Activated T-cell treated with anti-CD3 and anti-CD28 coated beads, Interleukin-2, amount 50 U/mL, for 4 hours (primary cell): ENCODE measurements around the gene CYP2D6. TPM values are rescaled to one million over a fixed set of nuclear protein-coding genes. Genes with fewer than 3 reads are reported as not detected.
A peak's percentile ranks its signal among the peaks of the same experiment; 100 is the strongest.
"Not testable (repeated sequence)": the region's sequence is repeated elsewhere in the genome, so short reads cannot be mapped to it uniquely, and the experiment has no call there.

Source experiments
- ATAC-seq, 2 donors: fragments of 200-7000 bp; cut with Tn5 transposase; one replicate each; pipeline ENCODE4 v1.10.0; 2021
- DNase-seq: peaks from one replicate; pipeline ENCODE4 v3.0.0-alpha.2; 2020
- H3K27me3 Mint-ChIP-seq: one replicate; pipeline ENCODE4 v1.8.0; 2021; ENCODE audit warnings: low read depth, mixed read lengths
- H3K36me3 Mint-ChIP-seq: one replicate; pipeline ENCODE4 v1.8.0; 2022; ENCODE audit warnings: mixed read lengths; ENCODE audit not compliant: insufficient read depth
- H3K4me1 Mint-ChIP-seq: one replicate; pipeline ENCODE4 v1.8.0; 2021; ENCODE audit warnings: low read depth, mixed read lengths
- H3K4me3 Mint-ChIP-seq: one replicate; pipeline ENCODE4 v1.8.0; 2021; ENCODE audit warnings: mild to moderate bottlenecking, moderate library complexity, mixed read lengths
- H3K9me3 Mint-ChIP-seq: one replicate; pipeline ENCODE4 v1.8.0; 2021; ENCODE audit warnings: mixed read lengths
- total RNA-seq, 3 donors: library from RNA; stranded (reverse); gene quantifications; one replicate each; pipeline ENCODE4 v1.2.1, GENCODE V29; 2021

The CYP2D6 gene
- total RNA-seq, 3 donors from 2014 or later: 1.1 to 2.3 (median 1.9) TPM

DNA sequence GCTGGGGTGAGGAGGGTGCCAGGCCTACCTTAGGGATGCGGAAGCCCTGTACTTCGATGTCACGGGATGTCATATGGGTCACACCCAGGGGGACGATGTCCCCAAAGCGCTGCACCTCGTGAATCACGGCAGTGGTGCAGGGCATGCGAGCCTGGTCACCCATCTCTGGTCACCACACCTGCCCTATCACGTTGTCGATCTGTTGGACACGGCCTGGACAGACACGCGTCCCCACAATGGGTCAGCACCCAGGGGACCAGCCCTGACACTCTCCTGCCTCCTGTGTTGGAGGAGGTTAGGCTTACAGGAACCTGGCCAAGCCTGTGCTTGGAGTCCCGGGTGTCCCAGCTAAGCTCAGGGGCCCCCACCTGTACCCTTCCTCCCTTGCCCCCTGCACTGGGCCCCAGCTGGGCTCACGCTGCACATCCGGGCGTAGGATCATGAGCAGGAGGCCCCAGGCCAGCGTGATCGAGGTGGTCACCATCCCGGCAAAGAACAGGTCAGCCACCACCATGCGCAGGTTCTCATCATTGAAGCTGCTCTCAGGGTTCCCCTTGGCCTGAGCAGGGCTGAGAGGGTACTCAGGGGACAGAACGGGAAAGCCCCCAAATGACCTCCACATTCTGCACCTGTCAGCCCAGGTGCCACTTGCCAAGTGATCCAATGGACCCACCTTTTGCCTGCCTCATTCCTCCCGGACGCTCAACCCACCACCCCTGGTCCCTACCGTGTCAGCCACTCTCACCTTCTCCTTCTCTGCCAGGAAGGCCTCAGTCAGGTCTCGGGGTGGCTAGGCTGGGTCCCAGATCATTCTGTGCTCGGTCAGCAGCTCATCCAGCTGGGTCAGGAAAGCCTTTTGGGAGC lies 20.3 kb upstream of the CYP2D6 start:
- no peak for ATAC-seq
- Mint-ChIP-seq H3K27me3 (no peaks in the 10 kb centered on the region), H3K4me3 (no peak overlapping the region), H3K9me3 (no peaks in the 10 kb centered on the region), H3K4me1 (no peaks in the 10 kb centered on the region), H3K36me3 (peaks cover 22% of the 10 kb centered on the region)
- DNase-seq: no peak

DNA sequence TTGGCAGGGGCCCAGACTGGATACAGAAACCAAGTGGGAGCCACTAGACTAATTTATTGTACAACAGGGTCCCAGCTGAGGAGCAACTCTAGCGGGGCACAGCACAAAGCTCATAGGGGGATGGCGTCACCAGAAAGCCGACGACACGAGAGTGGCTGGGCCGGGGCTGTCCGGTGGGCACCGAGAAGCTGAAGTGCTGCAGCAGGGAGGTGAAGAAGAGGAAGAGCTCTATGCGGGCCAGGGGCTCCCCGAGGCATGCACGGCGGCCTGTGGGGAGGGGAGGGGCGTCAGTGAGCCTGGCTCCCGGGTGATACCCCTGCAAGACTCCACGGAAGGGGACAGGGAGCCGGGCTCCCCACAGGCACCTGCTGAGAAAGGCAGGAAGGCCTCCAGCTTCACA lies 19.2 kb upstream of the CYP2D6 start:
- H3K27me3 Mint-ChIP-seq, DNase-seq, ATAC-seq, H3K4me1 Mint-ChIP-seq, H3K4me3 Mint-ChIP-seq, H3K9me3 Mint-ChIP-seq: not testable (repeated sequence)
- H3K36me3 Mint-ChIP-seq: peaks cover 20% of the 10 kb centered on the region

DNA sequence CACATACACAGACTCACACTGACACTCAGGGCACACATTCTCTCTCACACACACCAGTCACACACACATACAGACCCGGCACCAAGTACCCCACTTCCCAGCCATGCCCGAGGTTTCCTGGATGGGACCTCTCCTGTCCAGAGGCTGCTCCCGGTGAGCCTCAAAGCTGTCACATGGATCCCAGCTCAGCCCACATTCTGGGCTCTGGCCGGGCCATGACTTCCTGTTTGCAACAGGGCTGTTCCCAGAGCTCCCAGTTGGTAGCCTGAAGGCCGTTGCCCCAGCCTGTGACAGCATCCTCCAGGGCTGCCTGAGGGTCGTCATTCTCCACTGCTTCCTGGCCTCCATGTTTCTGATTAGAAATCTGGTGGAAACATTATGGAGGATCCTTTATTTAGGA lies 14.6 kb upstream of the CYP2D6 start:
- Mint-ChIP-seq H3K4me1 (no peaks in the 10 kb centered on the region), H3K36me3 (peaks cover 15% of the 10 kb centered on the region), H3K9me3 (no peaks in the 10 kb centered on the region), H3K4me3 (no peak overlapping the region), H3K27me3 (no peaks in the 10 kb centered on the region)
- DNase-seq (no peak), ATAC-seq (no peak)

DNA sequence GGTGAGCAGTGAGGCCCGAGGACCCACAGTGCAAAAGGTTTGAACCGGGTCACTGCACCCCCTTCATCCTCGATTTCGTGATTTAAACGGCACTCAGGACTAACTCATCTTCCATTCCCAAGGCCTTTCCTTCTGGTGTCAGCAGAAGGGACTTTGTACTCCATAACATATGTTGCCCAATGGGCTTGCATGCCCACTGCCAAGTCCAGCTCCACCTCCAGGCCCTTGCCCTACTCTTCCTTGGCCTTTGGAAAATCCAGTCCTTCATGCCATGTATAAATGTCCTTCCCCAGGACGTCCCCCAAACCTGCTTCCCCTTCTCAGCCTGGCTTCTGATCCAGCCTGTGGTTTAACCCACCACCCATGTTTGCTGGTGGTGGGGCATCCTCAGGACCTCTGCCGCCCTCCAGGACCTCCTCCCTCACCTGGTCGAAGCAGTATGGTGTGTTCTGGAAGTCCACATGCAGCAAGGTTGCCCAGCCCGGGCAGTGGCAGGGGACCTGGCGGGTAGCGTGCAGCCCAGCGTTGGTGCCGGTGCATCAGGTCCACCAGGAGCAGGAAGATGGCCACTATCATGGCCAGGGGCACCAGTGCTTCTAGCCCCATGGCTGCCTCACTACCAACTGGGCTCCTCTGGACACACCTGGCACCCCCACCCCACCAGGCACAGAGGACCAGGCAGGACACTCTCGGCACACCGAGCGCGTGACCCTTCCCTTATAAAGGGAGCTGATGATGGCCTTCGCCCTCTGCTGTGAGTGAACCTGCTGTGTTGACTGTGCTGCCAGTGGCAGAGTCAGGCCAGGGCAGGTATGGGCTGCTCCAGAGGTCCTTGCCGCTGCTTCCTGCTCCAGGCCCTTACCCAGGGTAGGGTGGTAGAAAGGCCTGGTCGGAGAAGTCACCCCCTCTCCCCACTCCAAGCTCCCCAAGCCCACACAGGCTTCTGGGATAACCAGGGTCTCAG lies 13.5 kb upstream of the CYP2D6 start:
- ATAC-seq, H3K4me1 Mint-ChIP-seq, H3K4me3 Mint-ChIP-seq, H3K9me3 Mint-ChIP-seq, DNase-seq, H3K27me3 Mint-ChIP-seq: not testable (repeated sequence)
- H3K36me3 Mint-ChIP-seq: peaks cover 22% of the 10 kb centered on the region

DNA sequence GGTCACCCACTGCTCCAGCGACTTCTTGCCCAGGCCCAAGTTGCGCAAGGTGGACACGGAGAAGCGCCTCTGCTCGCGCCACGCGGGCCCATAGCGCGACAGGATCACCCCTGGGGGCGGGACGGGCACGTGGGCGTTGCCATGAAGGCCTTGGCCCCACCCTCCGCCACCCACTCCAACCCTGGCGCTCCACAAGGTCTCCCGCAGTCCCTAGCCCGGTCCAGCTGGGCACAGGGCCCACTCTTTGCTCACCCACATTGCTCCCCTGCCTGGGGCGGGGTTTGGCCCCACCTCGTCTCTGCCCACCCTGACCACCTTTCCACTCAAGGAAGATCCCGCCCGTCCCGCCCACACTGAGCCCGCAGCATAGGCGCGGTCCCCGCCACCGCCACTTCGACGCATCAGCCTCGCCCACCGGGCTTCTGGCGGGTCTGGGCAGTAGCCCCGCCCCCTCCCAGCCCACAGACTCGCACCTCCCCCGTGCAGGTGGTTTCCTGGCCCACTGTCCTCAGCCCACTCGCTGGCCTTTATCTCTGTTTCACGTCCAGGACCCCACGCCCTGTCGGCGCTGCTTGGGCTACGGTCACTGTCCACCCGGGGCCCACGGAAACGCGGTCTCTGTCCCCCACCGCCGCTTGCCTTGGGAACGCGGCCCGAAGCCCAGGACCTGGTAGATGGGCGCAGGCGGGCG lies 12.3 kb upstream of the CYP2D6 start:
- no peaks in the 10 kb centered on the region for H3K4me1 Mint-ChIP-seq
- no peaks in the 10 kb centered on the region for H3K27me3 Mint-ChIP-seq
- H3K36me3 Mint-ChIP-seq: peaks cover 25% of the 10 kb centered on the region
- H3K4me3 Mint-ChIP-seq: no peak overlapping the region
- ATAC-seq (no peak), DNase-seq (no peak)
- no peaks in the 10 kb centered on the region for H3K9me3 Mint-ChIP-seq

DNA sequence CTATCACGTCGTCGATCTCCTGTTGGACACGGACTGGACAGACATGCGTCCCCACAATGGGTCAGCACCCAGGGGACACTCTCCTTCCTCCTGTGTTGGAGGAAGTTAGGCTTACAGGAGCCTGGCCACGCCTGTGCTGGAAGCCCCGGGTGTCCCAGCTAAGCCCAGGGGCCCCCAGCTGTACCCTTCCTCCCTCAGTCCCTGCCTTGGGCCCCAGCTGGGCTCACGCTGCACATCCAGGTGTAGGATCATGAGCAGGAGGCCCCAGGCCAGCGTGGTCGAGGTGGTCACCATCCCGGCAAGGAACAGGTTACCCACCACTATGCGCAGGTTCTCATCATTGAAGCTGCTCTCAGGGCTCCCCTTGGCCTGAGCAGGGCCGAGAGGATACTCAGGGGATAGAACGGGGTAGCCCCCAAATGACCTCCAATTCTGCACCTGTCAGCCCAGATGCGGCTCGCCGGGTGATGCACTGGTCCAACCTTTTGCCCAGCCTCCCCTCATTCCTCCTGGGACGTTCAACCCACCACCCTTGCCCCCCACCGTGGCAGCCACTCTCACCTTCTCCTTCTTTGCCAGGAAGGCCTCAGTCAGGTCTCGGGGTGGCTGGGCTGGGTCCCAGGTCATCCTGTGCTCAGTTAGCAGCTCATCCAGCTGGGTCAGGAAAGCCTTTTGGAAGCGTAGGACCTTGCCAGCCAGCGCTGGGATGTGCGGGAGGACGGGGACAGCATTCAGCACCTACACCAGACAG lies 10.9 kb upstream of the CYP2D6 start:
- peaks cover 20% of the 10 kb centered on the region for H3K36me3 Mint-ChIP-seq
- not testable (repeated sequence) for DNase-seq

DNA sequence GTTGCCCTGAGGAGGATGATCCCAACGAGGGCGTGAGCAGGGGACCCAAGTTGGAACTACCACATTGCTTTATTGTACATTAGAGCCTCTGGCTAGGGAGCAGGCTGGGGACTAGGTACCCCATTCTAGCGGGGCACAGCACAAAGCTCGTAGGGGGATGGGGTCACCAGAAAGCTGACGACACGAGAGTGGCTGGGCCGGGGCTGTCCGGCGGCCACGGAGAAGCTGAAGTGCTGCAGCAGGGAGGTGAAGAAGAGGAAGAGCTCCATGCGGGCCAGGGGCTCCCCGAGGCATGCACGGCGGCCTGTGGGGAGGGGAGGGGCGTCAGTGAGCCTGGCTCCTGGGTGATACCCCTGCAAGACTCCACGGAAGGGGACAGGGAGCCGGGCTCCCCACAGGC lies 9.5 kb upstream of the CYP2D6 start:
- not testable (repeated sequence) for H3K27me3 Mint-ChIP-seq, H3K9me3 Mint-ChIP-seq, H3K4me1 Mint-ChIP-seq, DNase-seq, ATAC-seq, H3K4me3 Mint-ChIP-seq
- H3K36me3 Mint-ChIP-seq: peaks cover 16% of the 10 kb centered on the region

More for the DNA sequence above, 10.9 kb upstream of the CYP2D6 start:
- not testable (repeated sequence) for H3K9me3 Mint-ChIP-seq, H3K4me3 Mint-ChIP-seq, H3K4me1 Mint-ChIP-seq, H3K27me3 Mint-ChIP-seq, ATAC-seq

DNA sequence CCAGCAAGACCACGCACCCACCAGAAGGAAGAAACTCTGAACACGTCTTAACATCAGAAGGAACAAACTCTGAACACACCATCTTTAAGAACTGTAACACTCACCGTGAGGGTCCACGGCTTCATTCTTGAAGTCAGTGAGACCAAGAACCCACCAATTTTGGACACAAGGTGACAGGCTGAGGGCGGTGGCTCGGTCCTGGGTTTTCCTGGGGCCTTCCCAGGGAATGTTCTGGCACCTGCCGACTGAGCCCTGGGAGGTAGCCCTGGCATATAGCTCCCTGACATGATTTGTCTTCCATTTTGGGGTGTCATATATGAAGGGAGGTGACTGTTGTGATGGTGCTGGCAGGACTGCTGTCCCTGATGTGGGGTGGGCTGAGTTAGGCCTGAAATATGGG lies 8.9 kb upstream of the CYP2D6 start:
- ATAC-seq, H3K9me3 Mint-ChIP-seq, H3K4me3 Mint-ChIP-seq, H3K4me1 Mint-ChIP-seq, DNase-seq, H3K27me3 Mint-ChIP-seq: not testable (repeated sequence)
- H3K36me3 Mint-ChIP-seq: peaks cover 13% of the 10 kb centered on the region

DNA sequence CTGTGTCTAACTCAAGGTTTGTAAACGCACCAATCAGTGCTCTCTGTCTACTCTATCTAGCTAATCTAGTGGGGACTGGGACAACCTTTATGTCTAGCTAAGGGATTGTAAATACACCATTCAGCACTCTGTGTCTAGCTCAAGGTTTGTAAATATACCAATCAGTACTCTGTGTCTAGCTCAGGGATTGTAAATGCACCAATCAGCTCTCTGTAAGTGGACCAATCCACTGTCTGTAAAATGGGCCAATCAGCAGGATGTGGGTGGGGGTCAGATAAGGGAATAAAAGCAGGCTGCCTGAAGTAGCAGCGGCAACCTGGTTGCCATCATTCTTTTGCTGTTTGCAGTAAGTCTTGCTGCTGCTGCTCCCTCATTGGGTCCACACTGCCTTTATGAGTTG lies 8.4 kb upstream of the CYP2D6 start:
- ATAC-seq: no peak
- DNase-seq: no peak
- Mint-ChIP-seq H3K36me3 (peaks cover 13% of the 10 kb centered on the region), H3K9me3 (no peaks in the 10 kb centered on the region), H3K27me3 (no peaks in the 10 kb centered on the region), H3K4me1 (no peaks in the 10 kb centered on the region), H3K4me3 (no peak overlapping the region)

DNA sequence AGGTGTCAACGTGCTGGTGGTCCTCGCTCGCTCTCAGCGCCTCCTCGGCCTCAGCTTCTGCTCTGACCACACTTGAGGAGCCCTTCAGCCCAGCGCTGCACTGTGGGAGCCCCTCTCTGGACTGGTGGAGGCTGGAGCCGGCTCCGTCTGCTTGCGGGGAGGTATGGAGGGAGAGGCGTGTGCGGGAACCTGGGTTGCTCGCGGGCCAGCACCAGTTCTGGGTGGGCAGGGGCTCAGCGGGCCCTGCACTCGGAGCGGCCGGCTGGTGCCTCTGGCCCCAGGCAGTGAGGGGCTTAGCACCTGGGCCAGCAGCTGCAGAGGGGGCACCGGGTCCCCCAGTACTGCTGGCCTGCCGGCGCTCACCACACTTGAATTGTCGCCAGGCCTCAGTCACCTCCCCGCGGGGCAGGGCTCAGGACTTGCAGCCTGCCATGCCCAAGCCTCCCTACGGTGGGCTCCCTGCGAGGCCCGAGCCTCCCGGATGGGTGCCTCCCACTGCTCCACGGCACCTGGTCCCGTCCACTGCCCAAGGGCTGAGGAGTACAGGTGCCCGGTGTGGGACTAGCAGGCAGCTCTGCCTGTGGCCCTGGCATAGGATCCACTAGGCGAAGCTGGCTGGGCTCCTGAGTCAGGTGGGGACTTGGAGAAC lies 7.6 kb upstream of the CYP2D6 start:
- no peaks in the 10 kb centered on the region for H3K9me3 Mint-ChIP-seq
- H3K36me3 Mint-ChIP-seq: peaks cover 13% of the 10 kb centered on the region
- no peaks in the 10 kb centered on the region for H3K4me1 Mint-ChIP-seq
- H3K4me3 Mint-ChIP-seq: no peak overlapping the region
- H3K27me3 Mint-ChIP-seq: no peaks in the 10 kb centered on the region
- no peak for ATAC-seq
- DNase-seq: no peak

DNA sequence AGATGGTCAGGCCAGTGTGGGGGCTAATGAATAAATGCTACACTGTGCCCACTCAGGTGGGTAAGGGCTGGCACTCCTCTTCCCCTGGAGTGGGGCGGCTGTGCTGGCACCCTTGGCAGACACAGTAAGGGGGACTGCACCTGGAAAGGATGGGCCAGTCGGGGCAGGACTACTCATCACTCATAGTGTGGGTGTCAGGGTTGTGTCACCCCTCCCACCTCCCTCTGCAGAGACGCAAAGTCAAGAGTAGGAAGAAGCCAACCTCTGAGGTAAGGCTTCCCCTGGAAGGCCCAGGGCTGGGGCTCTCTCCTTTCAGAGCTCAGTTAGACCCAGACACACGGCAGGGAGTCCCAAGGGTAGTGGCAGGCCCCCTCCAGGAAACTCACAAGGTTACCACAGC lies 5.1 kb upstream of the CYP2D6 start:
- H3K4me1 Mint-ChIP-seq, H3K9me3 Mint-ChIP-seq, H3K4me3 Mint-ChIP-seq, DNase-seq, H3K27me3 Mint-ChIP-seq: not testable (repeated sequence)
- H3K36me3 Mint-ChIP-seq: peaks cover 13% of the 10 kb centered on the region
- ATAC-seq: peak; percentile 72 to 74

DNA sequence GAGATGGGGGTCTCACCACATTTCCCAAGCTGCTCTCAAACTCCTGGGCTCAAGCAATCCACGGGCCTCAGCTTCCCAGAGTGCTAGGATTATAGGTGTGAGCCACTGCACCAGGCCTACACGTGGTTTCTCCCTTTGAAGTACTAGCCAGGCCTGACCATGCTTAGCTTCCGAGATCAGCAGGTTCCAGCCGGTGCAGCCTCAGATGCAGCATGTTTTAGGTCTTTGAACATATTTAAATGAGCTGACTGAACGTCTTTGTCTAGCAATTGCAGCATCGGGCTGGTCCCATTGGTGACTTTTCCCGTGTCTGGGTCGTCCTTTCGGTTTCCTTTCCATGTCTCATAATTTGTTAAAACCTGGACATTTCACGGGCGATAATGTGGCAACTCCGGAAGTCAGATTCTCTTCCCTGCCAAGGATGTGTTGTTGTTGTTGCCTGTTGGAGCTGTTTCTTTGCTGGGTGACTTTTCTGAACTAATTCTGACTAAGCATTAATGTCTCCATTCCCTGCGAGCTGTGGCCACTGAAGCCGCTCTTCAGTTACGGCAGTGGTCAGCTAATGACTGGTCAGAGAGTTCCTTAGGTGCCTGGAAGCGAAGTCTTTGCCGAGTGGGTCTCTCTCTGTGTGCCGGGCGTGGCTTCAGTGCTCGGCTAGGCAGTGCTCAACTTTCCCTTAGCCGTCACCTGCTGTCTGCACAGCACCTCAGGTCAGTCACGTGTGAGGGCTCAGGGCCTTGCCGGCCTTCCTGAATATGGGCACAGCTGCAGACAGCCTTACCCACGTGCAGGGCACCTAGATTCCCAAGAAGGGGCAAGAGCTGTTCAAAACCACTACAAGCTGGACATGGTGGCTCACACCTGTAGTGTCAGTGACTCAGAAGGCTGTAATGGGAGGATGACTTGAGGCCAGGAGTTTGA lies 3.8 kb upstream of the CYP2D6 start:
- H3K27me3 Mint-ChIP-seq: no peaks in the 10 kb centered on the region
- no peak overlapping the region for H3K4me3 Mint-ChIP-seq
- ATAC-seq (no peak), DNase-seq (no peak)
- H3K4me1 Mint-ChIP-seq: no peaks in the 10 kb centered on the region
- no peaks in the 10 kb centered on the region for H3K9me3 Mint-ChIP-seq
- H3K36me3 Mint-ChIP-seq: peaks cover 5% of the 10 kb centered on the region
